Tibial artery (tissue), 4 donors: ENCODE results near the gene SMPD2.

Experiments
- DNase-seq, 2 donors: peaks; one replicate each; pipeline ENCODE4 v3.0.0-alpha.2; 2019
- H3K27ac ChIP-seq, 2 donors: fragments of 200-600 bp; sonication (generic) in 1 of 2; 1 replicate in 1 of 2; 2 replicates in 1 of 2; pipeline ENCODE4 v1.5.1; 2018 to 2019; ENCODE audit warnings: mild to moderate bottlenecking in 1 of 2
- H3K27me3 ChIP-seq, 2 donors: fragments of 200-600 bp; sonication (generic) in 1 of 2; one replicate each; pipeline versions ENCODE4 v1.5.1 to v1.6.0; 2016 to 2019
- H3K36me3 ChIP-seq, 3 donors: fragments of 200-600 bp; sonication (generic) in 2 of 3; one replicate each; pipeline ENCODE4 v1.5.1; 2016 to 2019; ENCODE audit warnings: mild to moderate bottlenecking in 2 of 3
- H3K4me1 ChIP-seq, 4 donors: fragments of 200-600 bp; sonication (generic) in 2 of 4; 1 replicate in 3 of 4; 2 replicates in 1 of 4; pipeline ENCODE4 v1.5.1; 2016 to 2019
- H3K4me3 ChIP-seq, 2 donors: fragments of 200-600 bp; sonication (generic) in 1 of 2; 1 replicate in 1 of 2; 2 replicates in 1 of 2; pipeline ENCODE4 v1.5.1; 2018 to 2019; ENCODE audit warnings: mild to moderate bottlenecking in 2 of 2
- H3K9me3 ChIP-seq, 3 donors: fragments of 200-600 bp; sonication (generic) in 1 of 3; one replicate each; pipeline ENCODE4 v1.5.1; 2016 to 2019
- intact Hi-C: fragments of 100-400 bp; cut with DNase I; formaldehyde crosslinking; loops from one replicate; pipeline ENCODE4 v1.15.0; 2023; ENCODE audit warnings: low total_unique reads
- TF ChIP-seq, protein P1 (sequence below), 2 experiments: fragments of 200-600 bp in 1 of 2; fragments of 450-650 bp in 1 of 2; IDR thresholded peaks; one replicate each; pipeline ENCODE4 v1.5.1; 2017 to 2019; ENCODE audit warnings: antibody characterized with exemption in 2 of 2, mild to moderate bottlenecking in 1 of 2, moderate library complexity in 1 of 2

Gene SMPD2

DNA sequence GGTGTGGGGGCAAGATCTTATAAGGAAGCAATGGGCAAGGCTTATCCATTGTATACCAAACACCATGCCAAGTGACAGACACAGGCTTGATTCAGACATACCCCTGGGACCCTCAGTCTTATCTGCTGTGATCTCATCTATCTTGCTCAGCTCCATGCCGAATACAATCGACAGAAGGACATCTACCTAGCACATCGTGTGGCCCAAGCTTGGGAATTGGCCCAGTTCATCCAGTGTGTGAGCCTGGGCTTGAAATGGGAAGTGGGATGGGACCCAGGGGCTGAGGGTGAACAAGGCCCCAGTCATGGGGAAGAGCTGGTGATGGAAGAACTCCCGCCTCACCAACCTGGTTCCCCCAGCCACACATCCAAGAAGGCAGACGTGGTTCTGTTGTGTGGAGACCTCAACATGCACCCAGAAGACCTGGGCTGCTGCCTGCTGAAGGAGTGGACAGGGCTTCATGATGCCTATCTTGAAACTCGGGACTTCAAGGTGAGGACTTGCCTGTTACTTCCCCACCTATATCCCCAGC lies 1.9 kb downstream of the SMPD2 start:
- TF ChIP-seq, protein P1, sequence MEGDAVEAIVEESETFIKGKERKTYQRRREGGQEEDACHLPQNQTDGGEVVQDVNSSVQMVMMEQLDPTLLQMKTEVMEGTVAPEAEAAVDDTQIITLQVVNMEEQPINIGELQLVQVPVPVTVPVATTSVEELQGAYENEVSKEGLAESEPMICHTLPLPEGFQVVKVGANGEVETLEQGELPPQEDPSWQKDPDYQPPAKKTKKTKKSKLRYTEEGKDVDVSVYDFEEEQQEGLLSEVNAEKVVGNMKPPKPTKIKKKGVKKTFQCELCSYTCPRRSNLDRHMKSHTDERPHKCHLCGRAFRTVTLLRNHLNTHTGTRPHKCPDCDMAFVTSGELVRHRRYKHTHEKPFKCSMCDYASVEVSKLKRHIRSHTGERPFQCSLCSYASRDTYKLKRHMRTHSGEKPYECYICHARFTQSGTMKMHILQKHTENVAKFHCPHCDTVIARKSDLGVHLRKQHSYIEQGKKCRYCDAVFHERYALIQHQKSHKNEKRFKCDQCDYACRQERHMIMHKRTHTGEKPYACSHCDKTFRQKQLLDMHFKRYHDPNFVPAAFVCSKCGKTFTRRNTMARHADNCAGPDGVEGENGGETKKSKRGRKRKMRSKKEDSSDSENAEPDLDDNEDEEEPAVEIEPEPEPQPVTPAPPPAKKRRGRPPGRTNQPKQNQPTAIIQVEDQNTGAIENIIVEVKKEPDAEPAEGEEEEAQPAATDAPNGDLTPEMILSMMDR (IDR thresholded peaks at IDR 0.05): no peak
- no peak overlapping the region for H3K4me3 ChIP-seq
- intact Hi-C loops: loop anchor here (5.0 kb wide), 1 partner anchor 255 kb away; no protein-coding TSS in a partner anchor
- peaks cover 0 to 22% (median 13%) of the 10 kb centered on the region in 4 donors for H3K4me1 ChIP-seq
- H3K36me3 ChIP-seq: peaks cover 25 to 52% (median 42%) of the 10 kb centered on the region in 3 donors
- H3K27ac ChIP-seq: no peak overlapping the region
- no peaks in the 10 kb centered on the region for H3K9me3 ChIP-seq
- H3K27me3 ChIP-seq: no peaks in the 10 kb centered on the region
- DNase-seq: peak in 1 of 2 donors; percentile 63

DNA sequence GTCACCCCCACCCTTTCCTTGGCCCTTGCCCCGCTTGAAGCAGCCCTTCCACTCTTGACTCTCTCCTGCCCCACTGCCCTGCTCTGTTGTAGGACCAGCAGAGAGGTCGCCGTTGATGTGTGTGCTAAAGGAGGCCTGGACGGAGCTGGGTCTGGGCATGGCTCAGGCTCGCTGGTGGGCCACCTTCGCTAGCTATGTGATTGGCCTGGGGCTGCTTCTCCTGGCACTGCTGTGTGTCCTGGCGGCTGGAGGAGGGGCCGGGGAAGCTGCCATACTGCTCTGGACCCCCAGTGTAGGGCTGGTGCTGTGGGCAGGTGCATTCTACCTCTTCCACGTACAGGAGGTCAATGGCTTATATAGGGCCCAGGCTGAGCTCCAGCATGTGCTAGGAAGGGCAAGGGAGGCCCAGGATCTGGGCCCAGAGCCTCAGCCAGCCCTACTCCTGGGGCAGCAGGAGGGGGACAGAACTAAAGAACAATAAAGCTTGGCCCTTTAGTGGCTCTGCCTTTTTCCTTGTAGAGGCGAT lies 3.0 kb downstream of the SMPD2 start:
- H3K36me3 ChIP-seq: peaks cover 25 to 60% (median 42%) of the 10 kb centered on the region in 3 donors
- peaks cover 0 to 22% (median 13%) of the 10 kb centered on the region in 4 donors for H3K4me1 ChIP-seq
- TF ChIP-seq, protein P1 (IDR thresholded peaks at IDR 0.05): no peak
- H3K9me3 ChIP-seq: no peaks in the 10 kb centered on the region
- no peaks in the 10 kb centered on the region for H3K27me3 ChIP-seq
- no peak overlapping the region for H3K4me3 ChIP-seq
- intact Hi-C loops: loop anchor here (5.0 kb wide), 1 partner anchor 256 kb away; no protein-coding TSS in a partner anchor
- DNase-seq: peak in 1 of 2 donors; percentile 64
- H3K27ac ChIP-seq: no peak overlapping the region

DNA sequence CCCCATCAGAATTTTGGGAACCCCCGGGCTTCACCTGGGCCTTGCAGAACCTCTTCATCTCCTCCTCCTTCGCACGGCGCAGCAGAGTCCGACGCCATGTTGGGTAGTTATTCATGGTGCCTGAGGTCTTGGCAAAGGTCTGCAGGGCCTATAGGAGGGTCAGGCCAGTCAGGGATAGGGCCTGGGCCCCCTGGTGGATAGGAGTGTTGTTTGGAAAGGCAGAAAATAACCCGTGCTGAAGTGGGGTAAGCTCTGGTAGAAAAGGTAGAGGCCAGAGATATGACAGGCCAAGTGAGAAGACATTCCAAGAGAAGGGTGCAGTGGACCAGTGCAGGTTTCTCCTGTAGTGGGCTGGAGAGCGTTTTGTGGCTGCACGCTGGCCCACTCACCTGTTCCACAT lies 4.9 kb downstream of the SMPD2 start:
- intact Hi-C loops: no loop called here
- Histone ChIP-seq H3K27ac (no peak overlapping the region), H3K4me1 (peaks cover 0 to 22% (median 9%) of the 10 kb centered on the region in 4 donors), H3K9me3 (no peaks in the 10 kb centered on the region), H3K36me3 (peaks cover 25 to 79% (median 58%) of the 10 kb centered on the region in 3 donors), H3K4me3 (no peak overlapping the region), H3K27me3 (no peaks in the 10 kb centered on the region)
- DNase-seq: no peak
- TF ChIP-seq, protein P1 (IDR thresholded peaks at IDR 0.05): no peak

DNA sequence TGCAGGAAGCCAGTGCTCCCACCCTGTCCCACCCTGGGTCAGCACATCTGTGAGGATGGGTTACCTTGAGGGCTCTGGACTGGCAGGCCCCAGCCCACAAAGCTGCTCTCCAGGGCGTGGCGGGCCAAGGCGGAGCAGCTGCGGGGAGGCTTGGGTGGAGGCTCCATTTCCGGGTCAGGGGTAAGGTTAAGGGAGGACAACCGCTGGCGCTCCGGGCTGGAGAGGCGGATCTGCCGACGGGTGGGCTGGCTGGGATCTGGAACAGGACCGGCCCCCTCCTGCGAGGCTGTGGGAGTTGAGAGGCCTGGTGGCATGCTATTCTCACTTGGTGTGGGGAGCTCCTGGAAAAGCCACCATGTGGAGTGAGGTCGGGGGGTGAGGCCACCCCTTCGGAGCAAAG lies 5.5 kb downstream of the SMPD2 start:
- Histone ChIP-seq H3K27ac (no peak overlapping the region), H3K36me3 (peaks cover 25 to 82% (median 59%) of the 10 kb centered on the region in 3 donors), H3K9me3 (no peaks in the 10 kb centered on the region), H3K4me3 (no peak overlapping the region), H3K27me3 (no peaks in the 10 kb centered on the region), H3K4me1 (peaks cover 0 to 22% (median 9%) of the 10 kb centered on the region in 4 donors)
- intact Hi-C loops: no loop called here
- DNase-seq: no peak
- TF ChIP-seq, protein P1 (IDR thresholded peaks at IDR 0.05): no peak

DNA sequence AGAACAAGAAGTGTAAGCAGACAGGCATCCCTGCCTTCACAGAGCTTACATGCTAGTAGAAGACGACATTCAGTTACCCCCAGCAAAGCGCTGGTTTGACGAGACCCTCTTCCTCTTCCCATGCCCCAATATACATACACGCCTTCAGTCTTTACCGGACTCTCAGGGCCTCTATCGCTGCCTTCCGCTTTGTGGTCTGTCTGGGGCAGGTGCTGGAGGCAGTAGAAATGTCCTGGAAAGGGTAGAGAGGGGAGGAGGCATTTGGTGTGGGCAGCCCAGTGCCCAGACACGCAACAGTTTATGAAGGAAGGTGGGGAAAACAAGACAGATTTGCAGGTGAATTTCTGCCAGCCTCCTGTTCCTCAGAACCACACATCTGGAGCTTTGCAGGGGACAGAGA lies 6.0 kb downstream of the SMPD2 start:
- Histone ChIP-seq H3K4me3 (no peak overlapping the region), H3K9me3 (no peaks in the 10 kb centered on the region), H3K4me1 (peaks cover 0 to 19% (median 6%) of the 10 kb centered on the region in 4 donors), H3K36me3 (peaks cover 25 to 85% (median 63%) of the 10 kb centered on the region in 3 donors), H3K27me3 (no peaks in the 10 kb centered on the region), H3K27ac (no peak overlapping the region)
- intact Hi-C loops: no loop called here
- DNase-seq: no peak
- TF ChIP-seq, protein P1 (IDR thresholded peaks at IDR 0.05): no peak
